KMS-11 (cell line): ENCODE results near the gene SCNN1B.

Source experiments
- H2AFZ ChIP-seq: fragments of 200-600 bp; sonication (generic); 2 replicates; pipeline ENCODE4 v1.6.1; 2016; ENCODE audit warnings: antibody characterized with exemption, mixed run types, low read depth
- H3K27ac ChIP-seq: fragments of 200-600 bp; sonication (generic); 2 replicates; pipeline ENCODE4 v1.6.1; 2016; ENCODE audit warnings: mild to moderate bottlenecking, mixed run types
- H3K27me3 ChIP-seq: fragments of 200-600 bp; sonication (generic); 2 replicates; pipeline ENCODE4 v1.6.1; 2017; ENCODE audit warnings: mild to moderate bottlenecking, low read depth, mixed run types, moderate library complexity; ENCODE audit not compliant: insufficient read depth
- H3K36me3 ChIP-seq: fragments of 200-600 bp; sonication (generic); 2 replicates; pipeline ENCODE4 v1.6.1; 2017; ENCODE audit warnings: mild to moderate bottlenecking, mixed run types; ENCODE audit not compliant: insufficient read depth
- H3K4me1 ChIP-seq: fragments of 200-600 bp; sonication (generic); 2 replicates; pipeline ENCODE4 v1.6.1; 2016; ENCODE audit warnings: mild to moderate bottlenecking, low read depth, mixed run types; ENCODE audit not compliant: poor library complexity, severe bottlenecking
- H3K4me2 ChIP-seq: fragments of 200-600 bp; sonication (generic); 2 replicates; pipeline ENCODE4 v1.7.0; 2016; ENCODE audit warnings: mild to moderate bottlenecking, mixed run types
- H3K4me3 ChIP-seq: fragments of 200-600 bp; sonication (generic); IDR thresholded peaks from 2 replicates; pipeline ENCODE4 v1.6.1; 2017; ENCODE audit warnings: low read depth, low read length, mixed read lengths; ENCODE audit not compliant: insufficient read depth
- H3K79me2 ChIP-seq: fragments of 200-600 bp; sonication (generic); 2 replicates; pipeline ENCODE4 v1.6.1; 2016; ENCODE audit warnings: low read depth, mixed run types; ENCODE audit not compliant: insufficient read depth
- H3K9ac ChIP-seq: fragments of 200-600 bp; sonication (generic); 2 replicates; pipeline ENCODE4 v1.6.1; 2016; ENCODE audit warnings: mild to moderate bottlenecking, mixed run types
- H4K20me1 ChIP-seq: fragments of 200-600 bp; sonication (generic); 2 replicates; pipeline ENCODE4 v1.6.1; 2016; ENCODE audit warnings: mild to moderate bottlenecking, mixed run types; ENCODE audit not compliant: insufficient read depth
- TF ChIP-seq, protein P1 (sequence below): fragments of 200-600 bp; sonication (generic); conservative IDR thresholded peaks from 2 replicates; pipeline ENCODE4 v1.6.1; 2017; ENCODE audit warnings: low read depth, mild to moderate bottlenecking, antibody characterized with exemption, low read length, moderate library complexity, mixed read lengths

The SCNN1B gene

DNA sequence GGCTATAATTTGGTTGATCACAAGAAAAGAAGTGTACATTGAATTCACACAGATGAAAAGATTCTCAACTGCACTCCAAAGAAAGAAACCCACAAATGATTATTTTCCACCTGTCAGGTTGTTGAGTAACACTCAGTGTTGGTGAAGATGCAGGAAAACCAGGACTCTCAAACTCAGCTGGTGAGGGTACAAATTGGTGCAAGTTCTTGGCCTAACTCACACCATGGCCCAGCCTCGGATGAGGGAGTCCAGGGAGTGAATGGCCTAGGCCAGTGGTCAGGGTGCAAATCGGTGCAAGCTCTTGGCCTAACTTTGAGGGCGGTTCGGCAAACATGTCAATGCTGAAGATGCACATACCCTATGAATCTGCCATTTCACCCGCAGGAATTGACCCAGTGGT, 8.6 kb downstream of the SCNN1B start:
- TF ChIP-seq, protein P1, sequence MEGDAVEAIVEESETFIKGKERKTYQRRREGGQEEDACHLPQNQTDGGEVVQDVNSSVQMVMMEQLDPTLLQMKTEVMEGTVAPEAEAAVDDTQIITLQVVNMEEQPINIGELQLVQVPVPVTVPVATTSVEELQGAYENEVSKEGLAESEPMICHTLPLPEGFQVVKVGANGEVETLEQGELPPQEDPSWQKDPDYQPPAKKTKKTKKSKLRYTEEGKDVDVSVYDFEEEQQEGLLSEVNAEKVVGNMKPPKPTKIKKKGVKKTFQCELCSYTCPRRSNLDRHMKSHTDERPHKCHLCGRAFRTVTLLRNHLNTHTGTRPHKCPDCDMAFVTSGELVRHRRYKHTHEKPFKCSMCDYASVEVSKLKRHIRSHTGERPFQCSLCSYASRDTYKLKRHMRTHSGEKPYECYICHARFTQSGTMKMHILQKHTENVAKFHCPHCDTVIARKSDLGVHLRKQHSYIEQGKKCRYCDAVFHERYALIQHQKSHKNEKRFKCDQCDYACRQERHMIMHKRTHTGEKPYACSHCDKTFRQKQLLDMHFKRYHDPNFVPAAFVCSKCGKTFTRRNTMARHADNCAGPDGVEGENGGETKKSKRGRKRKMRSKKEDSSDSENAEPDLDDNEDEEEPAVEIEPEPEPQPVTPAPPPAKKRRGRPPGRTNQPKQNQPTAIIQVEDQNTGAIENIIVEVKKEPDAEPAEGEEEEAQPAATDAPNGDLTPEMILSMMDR, result no peak
- Histone ChIP-seq H3K4me3 (no peak overlapping the region), H3K27ac (no peak overlapping the region), H3K79me2 (no peaks in the 10 kb centered on the region), H3K9ac (no peak overlapping the region), H3K4me1 (no peaks in the 10 kb centered on the region), H4K20me1 (no peaks in the 10 kb centered on the region), H3K27me3 (no peaks in the 10 kb centered on the region), H2AFZ (no peak overlapping the region), H3K4me2 (no peak overlapping the region), H3K36me3 (no peaks in the 10 kb centered on the region)

DNA sequence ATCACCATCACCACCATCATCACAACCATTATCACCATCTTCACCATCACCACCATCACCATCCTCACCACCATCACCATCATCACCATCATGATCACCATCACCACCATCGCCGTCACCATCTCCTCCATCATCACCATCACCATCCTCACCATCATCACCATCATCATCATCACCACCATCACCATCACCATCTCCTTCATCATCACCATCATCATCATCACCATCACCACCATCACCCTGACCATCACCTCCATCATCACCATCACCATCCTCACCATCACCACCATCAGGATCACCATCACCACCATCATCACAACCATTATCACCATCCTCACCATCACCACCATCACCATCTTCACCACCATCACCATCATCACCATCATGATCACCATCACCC, 14.1 kb downstream of the SCNN1B start:
- Histone ChIP-seq H3K4me1 (peaks cover 16% of the 10 kb centered on the region), H3K27ac (no peak overlapping the region), H3K27me3 (no peaks in the 10 kb centered on the region), H4K20me1 (no peaks in the 10 kb centered on the region), H3K4me3 (no peak overlapping the region), H3K79me2 (no peaks in the 10 kb centered on the region), H3K9ac (no peak overlapping the region), H3K4me2 (no peak overlapping the region), H3K36me3 (no peaks in the 10 kb centered on the region), H2AFZ (no peak overlapping the region)
- TF ChIP-seq, protein P1, result no peak

DNA sequence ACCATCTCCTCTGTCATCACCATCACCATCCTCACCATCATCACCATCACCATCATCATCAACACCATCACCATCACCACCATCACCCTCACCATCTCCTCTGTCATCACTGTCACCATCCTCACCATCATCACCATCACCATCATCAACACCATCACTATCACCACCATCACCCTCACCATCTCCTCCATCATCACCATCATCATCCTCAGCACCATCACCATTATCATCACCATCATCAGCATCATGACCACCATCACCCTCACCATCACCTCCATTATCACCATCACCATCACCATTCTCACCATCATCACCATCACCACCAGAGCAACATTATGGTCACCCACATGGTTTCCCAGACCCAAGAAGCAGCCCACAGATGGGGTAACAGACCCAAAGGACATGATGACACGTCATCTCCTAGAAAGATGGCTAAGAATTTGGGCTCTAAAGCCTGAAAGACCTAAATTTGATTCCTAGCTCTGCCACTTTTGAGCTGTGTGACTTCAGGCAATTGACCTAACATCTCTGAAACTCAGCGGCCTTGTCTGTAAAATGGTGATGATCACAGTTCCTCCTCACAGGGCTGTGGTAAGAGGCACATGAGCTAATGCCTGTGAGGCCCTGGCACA, 14.6 kb downstream of the SCNN1B start:
- Histone ChIP-seq H2AFZ (no peak overlapping the region), H3K36me3 (no peaks in the 10 kb centered on the region), H3K4me1 (peaks cover 16% of the 10 kb centered on the region), H3K9ac (no peak overlapping the region), H4K20me1 (no peaks in the 10 kb centered on the region), H3K4me3 (no peak overlapping the region), H3K27me3 (no peaks in the 10 kb centered on the region), H3K27ac (no peak overlapping the region), H3K4me2 (no peak overlapping the region), H3K79me2 (no peaks in the 10 kb centered on the region)
- TF ChIP-seq, protein P1, result no peak

DNA sequence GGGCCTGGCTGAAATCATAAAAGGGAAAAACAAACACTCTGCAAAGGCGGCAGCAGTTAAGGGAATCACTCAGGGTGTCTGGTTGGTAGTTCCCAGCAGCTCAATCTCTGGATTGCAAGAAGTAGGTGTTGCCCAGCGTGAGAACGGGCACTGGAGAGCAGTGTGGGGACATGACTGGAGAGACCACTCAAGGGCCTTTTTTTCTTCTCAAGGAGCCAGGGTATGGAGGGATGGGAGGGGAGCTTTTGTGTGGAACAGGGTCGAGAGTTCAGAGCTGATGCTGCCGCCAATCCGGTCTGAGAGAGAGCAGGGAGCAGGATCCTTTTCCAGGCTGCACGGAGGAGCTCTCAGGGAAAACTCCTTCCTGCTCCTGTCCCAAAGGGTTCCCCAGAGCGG, 15.2 kb downstream of the SCNN1B start:
- H3K4me3 ChIP-seq, result no peak overlapping the region
- H4K20me1 ChIP-seq, result no peaks in the 10 kb centered on the region
- H3K27ac ChIP-seq, result no peak overlapping the region
- TF ChIP-seq, protein P1, result no peak
- no peaks in the 10 kb centered on the region for H3K79me2 ChIP-seq
- H3K4me2 ChIP-seq, result no peak overlapping the region
- H3K9ac ChIP-seq, result no peak overlapping the region
- peaks cover 21% of the 10 kb centered on the region for H3K4me1 ChIP-seq
- H3K36me3 ChIP-seq, result no peaks in the 10 kb centered on the region
- no peaks in the 10 kb centered on the region for H3K27me3 ChIP-seq
- H2AFZ ChIP-seq, result no peak overlapping the region
